BLaER1 treated with 17β-estradiol and CSF1 and Interleukin-3, amounts not matched to agents 10 nM and 100 nM (cell line): ENCODE measurements around the gene PADI2.
A peak's percentile ranks its signal among the peaks of the same experiment; 100 is the strongest.

Experiments used
- H3K27ac ChIP-seq, 11 experiments: shearing (Covaris generic); formaldehyde crosslinking; 2 replicates each; pipeline ENCODE4 v1.8.1; 2022
- H3K27me3 ChIP-seq, 11 experiments: shearing (Covaris generic); formaldehyde crosslinking; 2 replicates each; pipeline ENCODE4 v1.8.1; 2022
- H3K36me3 ChIP-seq, 11 experiments: shearing (Covaris generic); formaldehyde crosslinking; 2 replicates each; pipeline ENCODE4 v1.8.1; 2022
- H3K4me1 ChIP-seq, 10 experiments: shearing (Covaris generic); formaldehyde crosslinking; 2 replicates each; pipeline ENCODE4 v1.8.1; 2022
- H3K4me2 ChIP-seq, 11 experiments: shearing (Covaris generic); formaldehyde crosslinking; 2 replicates each; pipeline ENCODE4 v1.8.1; 2022
- H3K4me3 ChIP-seq, 10 experiments: shearing (Covaris generic); formaldehyde crosslinking; 2 replicates each; pipeline ENCODE4 v1.8.1; 2022
- H3K9ac ChIP-seq, 11 experiments: shearing (Covaris generic); formaldehyde crosslinking; 2 replicates each; pipeline ENCODE4 v1.8.1; 2022
- H3K9me3 ChIP-seq, 11 experiments: shearing (Covaris generic); formaldehyde crosslinking; replicated peaks in 1 of 11; 2 replicates each; pipeline ENCODE4 v1.8.1; 2022
- H4K20me1 ChIP-seq, 11 experiments: shearing (Covaris generic); formaldehyde crosslinking; 2 replicates each; pipeline ENCODE4 v1.8.1; 2022
- Cebpa-rat ChIP-seq, 11 experiments: shearing (Covaris generic); IDR thresholded peaks; 2 replicates each; pipeline ENCODE4 v1.8.1; 2022

Gene PADI2

GRCh38 chr1:17093822-17094393, 25.3 kb downstream of the PADI2 start:
- H3K4me3 ChIP-seq: no peak overlapping the region
- H3K4me2 ChIP-seq: peak overlapping the region in 2 of 11 experiments; percentile 33 to 49; a peak in 3 of 22 replicates
- H3K27ac ChIP-seq: no peak overlapping the region
- no peaks in the 10 kb centered on the region for H4K20me1 ChIP-seq
- H3K4me1 ChIP-seq: peaks cover 13 to 41% (median 37%) of the 10 kb centered on the region in 10 experiments
- peaks cover 17 to 27% (median 22%) of the 10 kb centered on the region in 11 experiments for H3K9me3 ChIP-seq
- no peak overlapping the region for H3K9ac ChIP-seq
- peaks cover 0 to 5% (median 0%) of the 10 kb centered on the region in 11 experiments; a peak in 3 of 22 replicates for H3K36me3 ChIP-seq
- no peaks in the 10 kb centered on the region for H3K27me3 ChIP-seq
- TF ChIP-seq Cebpa-rat (IDR thresholded peaks at IDR 0.05): no peak

- H3K9me3 ChIP-seq: peaks cover 17 to 27% (median 22%) of the 10 kb centered on the region in 11 experiments
- H3K4me2 ChIP-seq: no peak overlapping the region
- peaks cover 0 to 5% (median 0%) of the 10 kb centered on the region in 11 experiments; a peak in 3 of 22 replicates for H3K36me3 ChIP-seq
- H3K27me3 ChIP-seq: no peaks in the 10 kb centered on the region
- no peaks in the 10 kb centered on the region for H4K20me1 ChIP-seq
- no peak overlapping the region for H3K9ac ChIP-seq
- H3K4me3 ChIP-seq: no peak overlapping the region
- peaks cover 0 to 28% (median 25%) of the 10 kb centered on the region in 10 experiments; a peak in 14 of 20 replicates for H3K4me1 ChIP-seq
- no peak for TF ChIP-seq Cebpa-rat (IDR thresholded peaks at IDR 0.05)
- no peak overlapping the region for H3K27ac ChIP-seq
These were observed 28.0 kb downstream of the PADI2 start for GRCh38 chr1:17091252-17091651.

- Histone ChIP-seq H3K4me3 (no peak overlapping the region), H3K9ac (no peak overlapping the region), H3K4me2 (no peak overlapping the region), H3K4me1 (peaks cover 0 to 21% (median 13%) of the 10 kb centered on the region in 10 experiments; a peak in 15 of 20 replicates), H4K20me1 (no peaks in the 10 kb centered on the region), H3K27me3 (no peaks in the 10 kb centered on the region), H3K9me3 (peaks cover 17 to 27% (median 22%) of the 10 kb centered on the region in 11 experiments), H3K36me3 (peaks cover 0 to 5% (median 0%) of the 10 kb centered on the region in 11 experiments; a peak in 3 of 22 replicates), H3K27ac (no peak overlapping the region)
- no peak for TF ChIP-seq Cebpa-rat (IDR thresholded peaks at IDR 0.05)
These were observed 29.7 kb downstream of the PADI2 start for GRCh38 chr1:17089506-17089905.

- no peaks in the 10 kb centered on the region for H4K20me1 ChIP-seq
- H3K9ac ChIP-seq: no peak overlapping the region
- H3K27me3 ChIP-seq: no peaks in the 10 kb centered on the region
- no peak for TF ChIP-seq Cebpa-rat (IDR thresholded peaks at IDR 0.05)
- no peaks in the 10 kb centered on the region for H3K36me3 ChIP-seq
- peaks cover 0 to 4% (median under 1%) of the 10 kb centered on the region in 11 experiments; a peak in 7 of 22 replicates for H3K9me3 ChIP-seq
- peak overlapping the region in 6 of 11 experiments; percentile 2 to 27 (median 22); a peak in 5 of 22 replicates for H3K4me2 ChIP-seq
- no peak overlapping the region for H3K27ac ChIP-seq
- no peak overlapping the region for H3K4me3 ChIP-seq
- H3K4me1 ChIP-seq: peaks cover 8 to 20% (median 13%) of the 10 kb centered on the region in 10 experiments; a peak in 17 of 20 replicates
These were observed 32.5 kb downstream of the PADI2 start for GRCh38 chr1:17086751-17087150.

GRCh38 chr1:17084787-17085186, 34.5 kb downstream of the PADI2 start:
- no peak for TF ChIP-seq Cebpa-rat (IDR thresholded peaks at IDR 0.05)

GRCh38 chr1:17082761-17083160, 36.5 kb downstream of the PADI2 start:
- Histone ChIP-seq H3K4me3 (no peak overlapping the region), H3K27ac (no peak overlapping the region), H4K20me1 (no peaks in the 10 kb centered on the region), H3K27me3 (no peaks in the 10 kb centered on the region), H3K36me3 (peaks cover 0 to 4% (median 0%) of the 10 kb centered on the region in 11 experiments; a peak in 1 of 22 replicates), H3K9ac (no peak overlapping the region), H3K9me3 (peaks cover 0 to 10% (median 0%) of the 10 kb centered on the region in 11 experiments; a peak in 2 of 22 replicates), H3K4me2 (0 out of 22 replicates have a peak overlapping the region, but pooled peaks of 1 of the 11 experiments have one; percentile 35), H3K4me1 (peaks cover 8 to 33% (median 15%) of the 10 kb centered on the region in 10 experiments; a peak in 17 of 20 replicates)
- no peak for TF ChIP-seq Cebpa-rat (IDR thresholded peaks at IDR 0.05)

More at GRCh38 chr1:17084787-17085186, 34.5 kb downstream of the PADI2 start:
- H3K4me3 ChIP-seq: no peak overlapping the region
- H3K27me3 ChIP-seq: no peaks in the 10 kb centered on the region
- no peak overlapping the region for H3K27ac ChIP-seq
- peaks cover 0 to 10% (median 0%) of the 10 kb centered on the region in 11 experiments; a peak in 2 of 22 replicates for H3K9me3 ChIP-seq
- H3K36me3 ChIP-seq: peaks cover 0 to 4% (median 0%) of the 10 kb centered on the region in 11 experiments; a peak in 1 of 22 replicates
- no peaks in the 10 kb centered on the region for H4K20me1 ChIP-seq
- H3K4me1 ChIP-seq: peaks cover 8 to 25% (median 14%) of the 10 kb centered on the region in 10 experiments; a peak in 17 of 20 replicates
- H3K4me2 ChIP-seq: peak overlapping the region in 1 of 11 experiments; percentile 9; a peak in 2 of 22 replicates
- H3K9ac ChIP-seq: no peak overlapping the region

- Histone ChIP-seq H3K27me3 (no peaks in the 10 kb centered on the region), H4K20me1 (no peaks in the 10 kb centered on the region), H3K9me3 (peaks cover 0 to 10% (median 0%) of the 10 kb centered on the region in 11 experiments; a peak in 2 of 22 replicates), H3K4me3 (no peak overlapping the region), H3K36me3 (peaks cover 0 to 4% (median 0%) of the 10 kb centered on the region in 11 experiments; a peak in 1 of 22 replicates), H3K27ac (no peak overlapping the region), H3K4me1 (peaks cover 1 to 26% (median 8%) of the 10 kb centered on the region in 10 experiments; a peak in 15 of 20 replicates), H3K9ac (no peak overlapping the region), H3K4me2 (peak overlapping the region in 2 of 11 experiments; percentile 35 to 46; a peak in 1 of 22 replicates)
- TF ChIP-seq Cebpa-rat (IDR thresholded peaks at IDR 0.05): no peak
These were observed 37.8 kb downstream of the PADI2 start for GRCh38 chr1:17081439-17081838.

- Histone ChIP-seq H3K36me3 (peaks cover 0 to 4% (median 0%) of the 10 kb centered on the region in 11 experiments; a peak in 1 of 22 replicates), H3K9ac (no peak overlapping the region), H3K9me3 (peaks cover 0 to 10% (median 0%) of the 10 kb centered on the region in 11 experiments; a peak in 2 of 22 replicates), H3K4me2 (no peak overlapping the region), H3K27ac (no peak overlapping the region), H4K20me1 (no peaks in the 10 kb centered on the region), H3K4me3 (no peak overlapping the region), H3K27me3 (no peaks in the 10 kb centered on the region), H3K4me1 (peaks cover 0 to 24% (median 4%) of the 10 kb centered on the region in 10 experiments; a peak in 8 of 20 replicates)
- no peak for TF ChIP-seq Cebpa-rat (IDR thresholded peaks at IDR 0.05)
These were observed 38.4 kb downstream of the PADI2 start for GRCh38 chr1:17080880-17081279.

GRCh38 chr1:17080085-17080759, 39.0 kb downstream of the PADI2 start:
- no peak overlapping the region for H3K9ac ChIP-seq
- no peaks in the 10 kb centered on the region for H4K20me1 ChIP-seq
- H3K4me3 ChIP-seq: no peak overlapping the region
- no peak for TF ChIP-seq Cebpa-rat (IDR thresholded peaks at IDR 0.05)
- H3K4me2 ChIP-seq: no peak overlapping the region
- H3K27ac ChIP-seq: no peak overlapping the region
- H3K36me3 ChIP-seq: peaks cover 0 to 4% (median 0%) of the 10 kb centered on the region in 11 experiments; a peak in 1 of 22 replicates
- no peaks in the 10 kb centered on the region for H3K27me3 ChIP-seq
- peaks cover 0 to 17% (median 0%) of the 10 kb centered on the region in 11 experiments; a peak in 2 of 22 replicates for H3K9me3 ChIP-seq
- H3K4me1 ChIP-seq: peaks cover 0 to 23% (median 2%) of the 10 kb centered on the region in 10 experiments; a peak in 7 of 20 replicates
